Activated gamma-delta T cell (primary cell): ENCODE measurements around the gene VSNL1.

Experiments used
- DNase-seq: peaks from one replicate; lab custom pipeline; 2025; lab: John Stamatoyannopoulos, UW
- total RNA-seq, 2 donors: gene quantifications; one replicate each; lab custom pipeline; 2026; lab: John Stamatoyannopoulos, UW

VSNL1 gene
- total RNA-seq, result 0 reads per million in 2 donors

- no peak for DNase-seq
These were observed at the start of gene VSNL1 for GRCh38 chr2:17540093-17540812. TSS of gene VSNL1 (plus strand) at chr2:17540696. CDS start at chr2:17592075, 51,379 bp downstream.

- no peak for DNase-seq
These were observed 44.9 kb upstream of the VSNL1 start for GRCh38 chr2:17495590-17495989.

- no peak for DNase-seq
These were observed 42.8 kb upstream of the VSNL1 start for GRCh38 chr2:17497718-17498117.

GRCh38 chr2:17506736-17507616 lies 33.5 kb upstream of the VSNL1 start:
- no peak for DNase-seq

- no peak for DNase-seq
These were observed 24.8 kb upstream of the VSNL1 start for GRCh38 chr2:17515652-17516051.

- DNase-seq, result no peak
These were observed 22.9 kb upstream of the VSNL1 start for GRCh38 chr2:17517481-17518211.

GRCh38 chr2:17518212-17519154 lies 22.0 kb upstream of the VSNL1 start, which contains the start of gene RAD51AP2:
TSS of gene RAD51AP2 (minus strand) at chr2:17518440. CDS start at chr2:17518415, 25 bp downstream.
- no peak for DNase-seq

GRCh38 chr2:17519486-17519885 lies 21.0 kb upstream of the VSNL1 start:
- DNase-seq, result no peak

GRCh38 chr2:17520761-17521160 lies 19.7 kb upstream of the VSNL1 start:
- no peak for DNase-seq

GRCh38 chr2:17521621-17522020 lies 18.9 kb upstream of the VSNL1 start:
- DNase-seq, result no peak

GRCh38 chr2:17522303-17522702 lies 18.2 kb upstream of the VSNL1 start:
- no peak for DNase-seq

GRCh38 chr2:17529771-17530170 lies 10.7 kb upstream of the VSNL1 start:
- no peak for DNase-seq

- DNase-seq, result no peak
These were observed 7.0 kb upstream of the VSNL1 start for GRCh38 chr2:17533546-17533945.

GRCh38 chr2:17536416-17536815 lies 4.1 kb upstream of the VSNL1 start:
- DNase-seq, result no peak

- DNase-seq, result no peak
These were observed 2.3 kb upstream of the VSNL1 start for GRCh38 chr2:17538022-17538843.

- DNase-seq, result no peak
These were observed 1.5 kb upstream of the VSNL1 start for GRCh38 chr2:17538844-17539554.

GRCh38 chr2:17539611-17540092 lies 844 bp upstream of the VSNL1 start:
- no peak for DNase-seq

GRCh38 chr2:17540813-17541530 lies 476 bp downstream of the VSNL1 start:
- no peak for DNase-seq

GRCh38 chr2:17541531-17541950 lies 1.0 kb downstream of the VSNL1 start:
- DNase-seq, result no peak
